Measurements from ENCODE around the gene DDIAS. TPM values are rescaled to one million over a fixed set of nuclear protein-coding genes. Genes with fewer than 3 reads are reported as not detected.

Gene DDIAS
- total and polyA plus RNA-seq, 2 experiments from 2014 or later, result 4.0 to 6.2 TPM

DNA sequence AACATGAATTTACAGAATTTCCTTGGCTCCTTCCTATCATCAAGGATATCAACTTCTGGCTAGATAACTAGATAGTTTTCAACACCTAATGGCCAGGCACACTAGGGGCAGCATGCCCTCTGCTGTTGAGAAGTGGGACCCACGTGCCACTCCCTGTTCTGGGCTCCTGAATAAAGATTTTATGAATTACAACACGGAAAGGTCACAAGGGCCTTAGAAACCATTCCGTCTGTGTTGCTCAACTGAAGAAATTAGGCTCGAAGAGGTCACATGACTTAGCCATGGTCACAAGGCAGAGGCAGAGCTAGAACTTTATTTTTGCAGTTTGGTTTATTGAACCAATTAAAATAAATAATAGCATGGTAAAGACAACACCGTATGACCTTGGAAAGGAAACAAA, 37.3 kb upstream of the DDIAS start:
- Histone ChIP-seq H3K36me3 (no peaks in the 10 kb centered on the region), H3K27ac (no peak overlapping the region), H3K4me3 (no peak overlapping the region), H3K4me1 (ENCODE audit: low read depth) (no peaks in the 10 kb centered on the region), H3K9me3 (ENCODE audit: low read depth) (no peaks in the 10 kb centered on the region), H3K27me3 (no peaks in the 10 kb centered on the region)
- peak; percentile 33 to 73 for DNase-seq (ENCODE audit: low read depth in 1 of 2, low spot score in 1 of 2)
- TF ChIP-seq, protein P1, sequence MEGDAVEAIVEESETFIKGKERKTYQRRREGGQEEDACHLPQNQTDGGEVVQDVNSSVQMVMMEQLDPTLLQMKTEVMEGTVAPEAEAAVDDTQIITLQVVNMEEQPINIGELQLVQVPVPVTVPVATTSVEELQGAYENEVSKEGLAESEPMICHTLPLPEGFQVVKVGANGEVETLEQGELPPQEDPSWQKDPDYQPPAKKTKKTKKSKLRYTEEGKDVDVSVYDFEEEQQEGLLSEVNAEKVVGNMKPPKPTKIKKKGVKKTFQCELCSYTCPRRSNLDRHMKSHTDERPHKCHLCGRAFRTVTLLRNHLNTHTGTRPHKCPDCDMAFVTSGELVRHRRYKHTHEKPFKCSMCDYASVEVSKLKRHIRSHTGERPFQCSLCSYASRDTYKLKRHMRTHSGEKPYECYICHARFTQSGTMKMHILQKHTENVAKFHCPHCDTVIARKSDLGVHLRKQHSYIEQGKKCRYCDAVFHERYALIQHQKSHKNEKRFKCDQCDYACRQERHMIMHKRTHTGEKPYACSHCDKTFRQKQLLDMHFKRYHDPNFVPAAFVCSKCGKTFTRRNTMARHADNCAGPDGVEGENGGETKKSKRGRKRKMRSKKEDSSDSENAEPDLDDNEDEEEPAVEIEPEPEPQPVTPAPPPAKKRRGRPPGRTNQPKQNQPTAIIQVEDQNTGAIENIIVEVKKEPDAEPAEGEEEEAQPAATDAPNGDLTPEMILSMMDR (IDR thresholded peaks at IDR 0.05; ENCODE audit: low read depth, low read length), result peak; percentile 64

DNA sequence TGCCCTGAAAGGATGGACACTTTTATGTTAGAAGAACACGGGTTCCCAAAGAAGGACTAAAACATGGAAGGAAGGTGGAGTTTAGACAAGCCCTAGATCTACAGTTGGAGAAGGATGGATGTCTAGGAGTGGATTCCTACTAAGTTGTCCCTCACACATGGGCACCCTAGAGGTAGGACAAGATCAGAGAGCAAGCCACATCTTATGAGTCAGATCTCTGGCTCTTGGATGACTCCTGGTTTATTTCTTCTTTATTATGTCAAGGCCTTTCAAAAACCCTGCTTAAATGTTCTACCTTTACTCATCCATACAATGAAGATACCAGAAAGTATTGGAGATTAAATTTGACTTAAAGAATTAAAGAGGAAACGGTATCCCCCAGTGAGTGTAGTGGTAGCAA, 35.7 kb upstream of the DDIAS start:
- no peak overlapping the region for H3K27ac ChIP-seq
- no peaks in the 10 kb centered on the region for H3K4me1 ChIP-seq (ENCODE audit: low read depth)
- no peaks in the 10 kb centered on the region for H3K36me3 ChIP-seq
- no peaks in the 10 kb centered on the region for H3K27me3 ChIP-seq
- H3K9me3 ChIP-seq (ENCODE audit: low read depth), result no peaks in the 10 kb centered on the region
- TF ChIP-seq, protein P1 (IDR thresholded peaks at IDR 0.05; ENCODE audit: low read depth, low read length), result no peak
- no peak overlapping the region for H3K4me3 ChIP-seq
- DNase-seq (ENCODE audit: low read depth in 1 of 2, low spot score in 1 of 2), result no peak

DNA sequence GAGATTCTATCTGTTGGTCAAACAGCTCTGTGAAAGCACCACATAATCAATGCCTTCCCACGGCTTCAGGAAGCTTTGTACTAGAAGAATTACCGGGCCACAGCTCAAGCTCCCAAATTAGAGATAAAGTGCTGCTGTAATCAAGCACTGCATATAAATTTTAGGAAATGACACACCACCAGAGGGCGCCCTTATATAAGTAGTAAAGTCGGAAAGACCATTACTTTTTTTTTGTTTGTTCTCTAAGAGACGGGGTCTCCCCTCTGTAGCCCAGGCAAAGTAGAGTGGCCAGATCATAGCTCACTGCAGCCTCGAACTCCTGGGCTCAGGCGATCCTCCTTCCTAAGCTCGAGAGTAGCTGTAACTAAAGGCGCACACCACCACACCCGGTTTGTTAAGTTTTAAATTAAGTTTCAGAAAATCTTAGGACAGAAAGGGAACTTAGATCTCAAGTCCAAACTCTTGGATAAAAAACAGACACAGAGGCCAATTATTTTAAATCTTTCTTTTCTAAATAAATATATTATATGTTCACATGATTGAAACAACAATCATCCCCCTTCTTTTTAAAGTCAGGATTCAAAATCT, 33.9 kb upstream of the DDIAS start:
- TF ChIP-seq, protein P1 (IDR thresholded peaks at IDR 0.05; ENCODE audit: low read depth, low read length), result peak; percentile 65
- Histone ChIP-seq H3K27ac (no peak overlapping the region), H3K4me1 (ENCODE audit: low read depth) (peaks cover 1% of the 10 kb centered on the region), H3K4me3 (no peak overlapping the region), H3K9me3 (ENCODE audit: low read depth) (no peaks in the 10 kb centered on the region), H3K36me3 (no peaks in the 10 kb centered on the region), H3K27me3 (no peaks in the 10 kb centered on the region)
- DNase-seq (ENCODE audit: low read depth in 1 of 2, low spot score in 1 of 2), result peak; percentile 88 to 95

DNA sequence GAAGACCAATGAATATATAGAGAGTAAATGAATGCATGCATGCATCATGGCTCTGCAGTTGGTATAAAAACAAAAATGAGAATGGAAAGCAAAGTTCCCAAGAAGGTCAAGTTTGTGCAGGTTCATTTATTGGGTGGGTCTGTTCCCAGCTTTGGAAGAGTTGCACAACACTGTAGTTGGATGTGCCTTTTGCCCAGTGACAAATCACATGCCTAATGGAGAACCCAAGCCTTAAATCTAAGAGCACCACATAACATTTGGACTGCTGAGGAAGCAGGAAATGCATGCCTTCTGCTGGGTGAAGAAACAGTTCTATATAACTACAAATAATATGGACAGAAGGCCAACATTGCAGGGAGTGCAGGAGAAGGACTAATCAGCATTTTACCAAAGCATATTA, 31.9 kb upstream of the DDIAS start:
- TF ChIP-seq, protein P1 (IDR thresholded peaks at IDR 0.05; ENCODE audit: low read depth, low read length), result no peak
- Histone ChIP-seq H3K36me3 (no peaks in the 10 kb centered on the region), H3K9me3 (ENCODE audit: low read depth) (no peaks in the 10 kb centered on the region), H3K27ac (no peak overlapping the region), H3K4me1 (ENCODE audit: low read depth) (peaks cover 4% of the 10 kb centered on the region), H3K27me3 (no peaks in the 10 kb centered on the region), H3K4me3 (no peak overlapping the region)
- peak in 1 of 2 donors; percentile 25 for DNase-seq (ENCODE audit: low read depth in 1 of 2, low spot score in 1 of 2)

DNA sequence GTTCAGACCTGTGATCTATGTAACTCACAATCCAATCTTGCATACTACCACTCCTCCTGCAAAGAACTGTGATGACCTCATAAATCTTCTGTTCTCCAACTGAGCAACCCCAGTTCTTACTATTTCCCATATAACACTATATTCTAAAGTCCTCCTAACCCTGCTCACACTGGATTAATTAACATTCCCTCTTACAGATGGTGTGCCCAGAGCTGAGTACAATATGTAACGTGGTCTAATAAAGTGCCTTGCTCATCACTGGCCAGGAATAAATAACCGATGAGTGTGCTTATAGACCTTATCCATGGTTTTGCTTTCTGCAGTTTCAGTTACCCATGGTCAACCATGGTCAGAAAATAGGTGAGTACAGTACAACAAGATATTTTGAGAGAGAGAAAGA, 29.9 kb upstream of the DDIAS start:
- peaks cover 4% of the 10 kb centered on the region for H3K4me1 ChIP-seq (ENCODE audit: low read depth)
- H3K4me3 ChIP-seq, result no peak overlapping the region
- no peak overlapping the region for H3K27ac ChIP-seq
- DNase-seq (ENCODE audit: low read depth in 1 of 2, low spot score in 1 of 2), result no peak
- H3K9me3 ChIP-seq (ENCODE audit: low read depth), result no peaks in the 10 kb centered on the region
- H3K36me3 ChIP-seq, result no peaks in the 10 kb centered on the region
- TF ChIP-seq, protein P1 (IDR thresholded peaks at IDR 0.05; ENCODE audit: low read depth, low read length), result no peak
- H3K27me3 ChIP-seq, result no peaks in the 10 kb centered on the region

Measured in cardiac muscle cell (in vitro differentiated cells and primary cell).